Activated gamma-delta T cell treated with Interleukin-2 at 50 U/mL for 16 hours (primary cell): ENCODE data around the gene HDGF.
A peak's percentile ranks its signal among the peaks of the same experiment; 100 is the strongest.

Source experiments
- DNase-seq: peaks from one replicate; pipeline ENCODE4 v3.0.0-alpha.2; 2020

Gene HDGF

GRCh38 chr1:156751451-156751756 lies at the start of gene HDGF:
HDGF (minus strand) TSS chr1:156751675; CDS start chr1:156751429, 246 bp downstream.
- DNase-seq, result no peak

GRCh38 chr1:156797212-156797871 lies 45.9 kb upstream of the HDGF start:
- DNase-seq, result peak; percentile 65

- DNase-seq, result no peak
These were observed 45.0 kb upstream of the HDGF start for GRCh38 chr1:156796340-156797097.

- DNase-seq, result no peak
These were observed 44.3 kb upstream of the HDGF start for GRCh38 chr1:156795787-156796186.

GRCh38 chr1:156795374-156795733 lies 43.9 kb upstream of the HDGF start:
- DNase-seq, result no peak

- DNase-seq, result no peak
These were observed 43.3 kb upstream of the HDGF start for GRCh38 chr1:156794506-156795373.

- DNase-seq, result no peak
These were observed 38.3 kb upstream of the HDGF start for GRCh38 chr1:156789621-156790318.

- no peak for DNase-seq
These were observed 36.7 kb upstream of the HDGF start for GRCh38 chr1:156788136-156788535.

- no peak for DNase-seq
These were observed 35.2 kb upstream of the HDGF start for GRCh38 chr1:156786640-156787039.

- no peak for DNase-seq
These were observed 34.0 kb upstream of the HDGF start for GRCh38 chr1:156785458-156785857.

- DNase-seq, result no peak
These were observed 30.2 kb upstream of the HDGF start for GRCh38 chr1:156781585-156782186.

GRCh38 chr1:156777573-156777972 lies 26.1 kb upstream of the HDGF start:
- DNase-seq, result no peak

- no peak for DNase-seq
These were observed 25.5 kb upstream of the HDGF start for GRCh38 chr1:156776942-156777341.

GRCh38 chr1:156775799-156776198 lies 24.3 kb upstream of the HDGF start:
- no peak for DNase-seq

GRCh38 chr1:156773607-156774006 lies 22.1 kb upstream of the HDGF start:
- DNase-seq, result no peak

GRCh38 chr1:156772728-156773497 lies 21.4 kb upstream of the HDGF start:
- DNase-seq, result no peak

GRCh38 chr1:156772222-156772621 lies 20.7 kb upstream of the HDGF start:
- DNase-seq, result no peak

GRCh38 chr1:156768610-156769295 lies 17.3 kb upstream of the HDGF start:
- DNase-seq, result no peak

- no peak for DNase-seq
These were observed 16.6 kb upstream of the HDGF start for GRCh38 chr1:156767879-156768604.

- peak; percentile 96 for DNase-seq
These were observed 15.8 kb upstream of the HDGF start, which contains the start of gene PRCC for GRCh38 chr1:156767101-156767878. PRCC (plus strand) TSS chr1:156767535; CDS start chr1:156767772, 237 bp downstream.
